ENCODE results near the gene MAGI2.

The MAGI2 gene

GRCh38 chr7:78558566-78558965, 894.9 kb downstream of the MAGI2 start:
- TF ChIP-seq, protein P1, sequence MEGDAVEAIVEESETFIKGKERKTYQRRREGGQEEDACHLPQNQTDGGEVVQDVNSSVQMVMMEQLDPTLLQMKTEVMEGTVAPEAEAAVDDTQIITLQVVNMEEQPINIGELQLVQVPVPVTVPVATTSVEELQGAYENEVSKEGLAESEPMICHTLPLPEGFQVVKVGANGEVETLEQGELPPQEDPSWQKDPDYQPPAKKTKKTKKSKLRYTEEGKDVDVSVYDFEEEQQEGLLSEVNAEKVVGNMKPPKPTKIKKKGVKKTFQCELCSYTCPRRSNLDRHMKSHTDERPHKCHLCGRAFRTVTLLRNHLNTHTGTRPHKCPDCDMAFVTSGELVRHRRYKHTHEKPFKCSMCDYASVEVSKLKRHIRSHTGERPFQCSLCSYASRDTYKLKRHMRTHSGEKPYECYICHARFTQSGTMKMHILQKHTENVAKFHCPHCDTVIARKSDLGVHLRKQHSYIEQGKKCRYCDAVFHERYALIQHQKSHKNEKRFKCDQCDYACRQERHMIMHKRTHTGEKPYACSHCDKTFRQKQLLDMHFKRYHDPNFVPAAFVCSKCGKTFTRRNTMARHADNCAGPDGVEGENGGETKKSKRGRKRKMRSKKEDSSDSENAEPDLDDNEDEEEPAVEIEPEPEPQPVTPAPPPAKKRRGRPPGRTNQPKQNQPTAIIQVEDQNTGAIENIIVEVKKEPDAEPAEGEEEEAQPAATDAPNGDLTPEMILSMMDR (IDR thresholded peaks at IDR 0.05; ENCODE audit: insufficient read depth, low read length, poor library complexity, severe bottlenecking), result no peak
- no peak for TF ChIP-seq EZH2phosphoT487 (conservative IDR thresholded peaks at IDR 0.05; ENCODE audit: low read length)
- H4K20me1 ChIP-seq (ENCODE audit: low read depth, low read length), result no peaks in the 10 kb centered on the region
- no peaks in the 10 kb centered on the region for H3K79me2 ChIP-seq (ENCODE audit: insufficient read depth, low read length)
- H3K4me3 ChIP-seq (ENCODE audit: insufficient read depth, low read length, poor library complexity, severe bottlenecking), result no peak overlapping the region
- H3K4me2 ChIP-seq (ENCODE audit: low read depth, low read length, poor library complexity, severe bottlenecking), result no peak overlapping the region
- no peak overlapping the region for H3K27ac ChIP-seq (ENCODE audit: low read depth, low read length)
- H3K9me2 ChIP-seq (replicated peaks; ENCODE audit: insufficient read depth, low read length), result no peaks in the 10 kb centered on the region
- H3K27me3 ChIP-seq (ENCODE audit: low read length), result no peaks in the 10 kb centered on the region
- H3K9ac ChIP-seq (ENCODE audit: low read length), result no peak overlapping the region
- no peaks in the 10 kb centered on the region for H3K9me3 ChIP-seq (ENCODE audit: insufficient read depth, low read length)
- H2AFZ ChIP-seq (ENCODE audit: low read depth, low read length, severe bottlenecking), result no peak overlapping the region
- H3K36me3 ChIP-seq (ENCODE audit: low read length), result no peaks in the 10 kb centered on the region
- no peaks in the 10 kb centered on the region for H3F3A ChIP-seq (ENCODE audit: insufficient read depth)

GRCh38 chr7:78543976-78544375, 909.5 kb downstream of the MAGI2 start:
- H4K20me1 ChIP-seq (ENCODE audit: low read depth, low read length), result no peaks in the 10 kb centered on the region
- H2AFZ ChIP-seq (ENCODE audit: low read depth, low read length, severe bottlenecking), result no peak overlapping the region
- no peaks in the 10 kb centered on the region for H3K27me3 ChIP-seq (ENCODE audit: low read length)
- no peak overlapping the region for H3K4me2 ChIP-seq (ENCODE audit: low read depth, low read length, poor library complexity, severe bottlenecking)
- no peak overlapping the region for H3K27ac ChIP-seq (ENCODE audit: low read depth, low read length)
- no peaks in the 10 kb centered on the region for H3K79me2 ChIP-seq (ENCODE audit: insufficient read depth, low read length)
- no peak overlapping the region for H3K4me3 ChIP-seq (ENCODE audit: insufficient read depth, low read length, poor library complexity, severe bottlenecking)
- no peak overlapping the region for H3K9ac ChIP-seq (ENCODE audit: low read length)
- H3F3A ChIP-seq (ENCODE audit: insufficient read depth), result no peaks in the 10 kb centered on the region
- H3K9me2 ChIP-seq (replicated peaks; ENCODE audit: insufficient read depth, low read length), result no peaks in the 10 kb centered on the region
- H3K9me3 ChIP-seq (ENCODE audit: insufficient read depth, low read length), result no peaks in the 10 kb centered on the region
- TF ChIP-seq EZH2phosphoT487 (conservative IDR thresholded peaks at IDR 0.05; ENCODE audit: low read length), result no peak
- TF ChIP-seq, protein P1 (IDR thresholded peaks at IDR 0.05; ENCODE audit: insufficient read depth, low read length, poor library complexity, severe bottlenecking), result no peak
- no peaks in the 10 kb centered on the region for H3K36me3 ChIP-seq (ENCODE audit: low read length)

- H3K79me2 ChIP-seq (ENCODE audit: insufficient read depth, low read length), result no peaks in the 10 kb centered on the region
- H3K27ac ChIP-seq (ENCODE audit: low read depth, low read length), result no peak overlapping the region
- no peak overlapping the region for H2AFZ ChIP-seq (ENCODE audit: low read depth, low read length, severe bottlenecking)
- H4K20me1 ChIP-seq (ENCODE audit: low read depth, low read length), result no peaks in the 10 kb centered on the region
- H3K4me2 ChIP-seq (ENCODE audit: low read depth, low read length, poor library complexity, severe bottlenecking), result no peak overlapping the region
- no peaks in the 10 kb centered on the region for H3K27me3 ChIP-seq (ENCODE audit: low read length)
- H3K9me2 ChIP-seq (replicated peaks; ENCODE audit: insufficient read depth, low read length), result no peaks in the 10 kb centered on the region
- H3K9me3 ChIP-seq (ENCODE audit: insufficient read depth, low read length), result no peaks in the 10 kb centered on the region
- no peaks in the 10 kb centered on the region for H3K36me3 ChIP-seq (ENCODE audit: low read length)
- no peak overlapping the region for H3K9ac ChIP-seq (ENCODE audit: low read length)
- TF ChIP-seq, protein P1 (IDR thresholded peaks at IDR 0.05; ENCODE audit: insufficient read depth, low read length, poor library complexity, severe bottlenecking), result no peak
- TF ChIP-seq EZH2phosphoT487 (conservative IDR thresholded peaks at IDR 0.05; ENCODE audit: low read length), result no peak
- H3K4me3 ChIP-seq (ENCODE audit: insufficient read depth, low read length, poor library complexity, severe bottlenecking), result no peak overlapping the region
- H3F3A ChIP-seq (ENCODE audit: insufficient read depth), result no peaks in the 10 kb centered on the region
Measured at GRCh38 chr7:78542981-78543380, 910.5 kb downstream of the MAGI2 start.
